PC-3 (cell line): Measurements from ENCODE around the gene PLAAT3. TPM values are rescaled to one million over a fixed set of nuclear protein-coding genes. Genes with fewer than 3 reads are reported as not detected.

ENCODE experiments used
- ATAC-seq: fragments of 200-7000 bp; cut with Tn5 transposase; 2 replicates; pipeline ENCODE4 v1.9.1; 2020; ENCODE audit warnings: mild to moderate bottlenecking, moderate library complexity
- BruUV-seq: library from RNA; stranded (reverse); fragments of 400-500 nt; replicated peaks from 2 replicates; lab custom pipeline; 2021; lab: Mats Ljungman, UMichigan
- CTCF ChIA-PET: fragments of 300-600 bp; sonication (Branson Sonifier 250); formaldehyde crosslinking; loops from one replicate; lab custom pipeline; 2022; ENCODE audit warnings: antibody characterized with exemption; lab: Charles Lee
- POLR2A ChIA-PET: fragments of 300-600 bp; sonication (Branson Sonifier 250); formaldehyde crosslinking; loops from one replicate; lab custom pipeline; 2022; ENCODE audit warnings: antibody characterized with exemption; ENCODE audit not compliant: unreplicated experiment; lab: Charles Lee
- DNase-seq: peaks from one replicate; pipeline ENCODE4 v3.0.0-alpha.2; 2015
- H2AFZ ChIP-seq: fragments of 300-600 bp; sonication (generic); 2 replicates; pipeline ENCODE4 v1.6.0; 2016; ENCODE audit warnings: antibody characterized with exemption, low read length
- H3F3A ChIP-seq: fragments of 300-600 bp; sonication (generic); one replicate; pipeline ENCODE4 v1.6.0; 2017; ENCODE audit warnings: antibody characterized with exemption, low read length, control low read depth, mild to moderate bottlenecking; ENCODE audit not compliant: unreplicated experiment
- H3K27ac ChIP-seq: fragments of 300-600 bp; sonication (generic); 2 replicates; pipeline ENCODE4 v1.5.1; 2016; ENCODE audit warnings: mild to moderate bottlenecking, low read length
- H3K27me3 ChIP-seq: fragments of 300-600 bp; sonication (generic); 2 replicates; pipeline ENCODE4 v1.6.1; 2016; ENCODE audit warnings: low read length, mixed read lengths
- H3K36me3 ChIP-seq: fragments of 300-600 bp; sonication (generic); 2 replicates; pipeline ENCODE4 v1.6.1; 2016; ENCODE audit warnings: low read depth, mixed run types, low read length, mixed read lengths
- H3K4me1 ChIP-seq: fragments of 300-600 bp; sonication (generic); 2 replicates; pipeline ENCODE4 v1.5.1; 2016; ENCODE audit warnings: low read length; ENCODE audit not compliant: insufficient read depth
- H3K4me2 ChIP-seq: fragments of 300-600 bp; sonication (generic); 2 replicates; pipeline ENCODE4 v1.6.0; 2016; ENCODE audit warnings: low read length
- H3K4me3 ChIP-seq: fragments of 300-600 bp; sonication (generic); 2 replicates; pipeline ENCODE4 v1.5.1; 2016; ENCODE audit warnings: mild to moderate bottlenecking, low read length, mixed read lengths
- H3K79me2 ChIP-seq: fragments of 300-600 bp; sonication (generic); 2 replicates; pipeline ENCODE4 v1.6.1; 2017; ENCODE audit warnings: low read length, mixed read lengths
- H3K9ac ChIP-seq: fragments of 300-600 bp; sonication (generic); 2 replicates; pipeline ENCODE4 v1.6.0; 2016; ENCODE audit warnings: mild to moderate bottlenecking, low read length
- H3K9me2 ChIP-seq: fragments of 300-600 bp; sonication (generic); replicated peaks from 2 replicates; pipeline ENCODE4 v1.6.1; 2016; ENCODE audit warnings: mixed run types, low read length, mixed read lengths
- H3K9me3 ChIP-seq: fragments of 300-600 bp; sonication (generic); 2 replicates; pipeline ENCODE4 v1.6.1; 2016; ENCODE audit warnings: low read length, mixed read lengths
- H4K20me1 ChIP-seq: fragments of 300-600 bp; sonication (generic); 2 replicates; pipeline ENCODE4 v1.6.1; 2016; ENCODE audit warnings: low read length, mixed read lengths
- CTCF ChIP-seq: fragments of 300-600 bp; sonication (generic); conservative IDR thresholded peaks from 2 replicates; pipeline ENCODE4 v1.5.1; 2017; ENCODE audit warnings: antibody characterized with exemption, low read depth, mild to moderate bottlenecking, low read length
- EZH2 ChIP-seq: fragments of 300-600 bp; sonication (generic); IDR thresholded peaks from one replicate; pipeline ENCODE4 v1.6.1; 2017; ENCODE audit warnings: antibody characterized with exemption, mild to moderate bottlenecking, low read length; ENCODE audit not compliant: unreplicated experiment
- EZH2phosphoT487 ChIP-seq: fragments of 300-600 bp; sonication (generic); IDR thresholded peaks from 2 replicates; pipeline ENCODE4 v1.6.1; 2018; ENCODE audit warnings: mild to moderate bottlenecking, antibody characterized with exemption, low read length, borderline replicate concordance
- intact Hi-C: fragments of 100-400 bp; cut with micrococcal nuclease; formaldehyde crosslinking; loops from 2 replicates; pipeline ENCODE4 v1.9.0; 2023
- total RNA-seq: library from RNA; depleted of rRNA; stranded (reverse); fragments of >200 nt; gene quantifications from 2 replicates; pipeline ENCODE4 v1.2.3, GENCODE V29; 2014

PLAAT3 gene
- total RNA-seq, 1 experiment from 2014 or later = 69.0 TPM

GRCh38 chr11:63592975-63593395 is 21.2 kb downstream of the PLAAT3 start:
- TF ChIP-seq EZH2 (no peak), CTCF (peak; percentile 87)
- ChIA-PET POLR2A (no interaction called here), CTCF (interaction anchor here (0.5 to 2.0 kb wide), 4 partner anchors 17 to 125 kb away, joined by 3 to 8 read pairs (median 5); no protein-coding TSS in a partner anchor)
- H3K4me2 ChIP-seq = no peak overlapping the region
- ATAC-seq (peak; percentile 84), DNase-seq (peak; percentile 61)
- no peak overlapping the region for H3K4me3 ChIP-seq
- no peaks in the 10 kb centered on the region for H3F3A ChIP-seq
- H4K20me1 ChIP-seq = no peaks in the 10 kb centered on the region
- no peak overlapping the region for H2AFZ ChIP-seq
- intact Hi-C loops = loop anchor here (1.0 kb wide), 2 partner anchors 42 to 114 kb away; no protein-coding TSS in a partner anchor
- H3K79me2 ChIP-seq = no peaks in the 10 kb centered on the region
- no peaks in the 10 kb centered on the region for H3K9me2 ChIP-seq
- H3K4me1 ChIP-seq = no peaks in the 10 kb centered on the region
- no peak overlapping the region for H3K9ac ChIP-seq
- peaks cover 5% of the 10 kb centered on the region; the same call in 1 of the 2 replicates for H3K36me3 ChIP-seq
- no peak overlapping the region for H3K27ac ChIP-seq
- H3K27me3 ChIP-seq = no peaks in the 10 kb centered on the region
- no TSS peak for BruUV-seq
- H3K9me3 ChIP-seq = no peaks in the 10 kb centered on the region

GRCh38 chr11:63590024-63590788 is 24.0 kb downstream of the PLAAT3 start:
- H2AFZ ChIP-seq = no peak overlapping the region
- H3K4me1 ChIP-seq = no peaks in the 10 kb centered on the region
- ChIA-PET CTCF (no interaction called here), POLR2A (no interaction called here)
- no peak overlapping the region for H3K9ac ChIP-seq
- ATAC-seq (no peak), DNase-seq (no peak)
- no peaks in the 10 kb centered on the region for H3K9me3 ChIP-seq
- H3K79me2 ChIP-seq = no peaks in the 10 kb centered on the region
- H3K9me2 ChIP-seq = no peaks in the 10 kb centered on the region
- intact Hi-C loops = no loop called here
- H4K20me1 ChIP-seq = no peaks in the 10 kb centered on the region
- H3F3A ChIP-seq = no peaks in the 10 kb centered on the region
- H3K4me3 ChIP-seq = no peak overlapping the region
- no peak for TF ChIP-seq EZH2phosphoT487
- no peak for TF ChIP-seq EZH2
- no peak for TF ChIP-seq CTCF
- no peak overlapping the region for H3K27ac ChIP-seq
- BruUV-seq = no TSS peak
- no peak overlapping the region for H3K4me2 ChIP-seq
- no peaks in the 10 kb centered on the region for H3K27me3 ChIP-seq
- H3K36me3 ChIP-seq = peaks cover 8% of the 10 kb centered on the region; the same call in 1 of the 2 replicates

- Histone ChIP-seq H3K27me3 (no peaks in the 10 kb centered on the region), H3K4me3 (no peak overlapping the region), H4K20me1 (no peaks in the 10 kb centered on the region), H3K9me2 (no peaks in the 10 kb centered on the region), H3K27ac (no peak overlapping the region), H3K9me3 (no peaks in the 10 kb centered on the region), H2AFZ (no peak overlapping the region), H3F3A (no peaks in the 10 kb centered on the region), H3K79me2 (no peaks in the 10 kb centered on the region), H3K9ac (no peak overlapping the region), H3K4me1 (no peaks in the 10 kb centered on the region), H3K36me3 (peaks cover 8% of the 10 kb centered on the region; the same call in 1 of the 2 replicates), H3K4me2 (no peak overlapping the region)
- DNase-seq = no peak
- no peak for ATAC-seq
- no peak for TF ChIP-seq EZH2phosphoT487
- TF ChIP-seq CTCF = no peak
- no peak for TF ChIP-seq EZH2
- ChIA-PET POLR2A (no interaction called here), CTCF (no interaction called here)
- intact Hi-C loops = no loop called here
- BruUV-seq = no TSS peak
These were observed 25.2 kb downstream of the PLAAT3 start for GRCh38 chr11:63589000-63589399.
